SK-MEL-5 (cell line): Measurements from ENCODE around the gene CCL24. TPM values are rescaled to one million over a fixed set of nuclear protein-coding genes. Genes with fewer than 3 reads are reported as not detected.
A peak's percentile ranks its signal among the peaks of the same experiment; 100 is the strongest.
"Not testable (repeated sequence)": the region's sequence is repeated elsewhere in the genome, so short reads cannot be mapped to it uniquely, and the experiment has no call there.

Experiments
- DNase-seq: peaks from one replicate; pipeline ENCODE4 v3.0.0-alpha.2; 2016; ENCODE audit warnings: low read depth, low spot score
- in situ Hi-C: cut with HindIII; loops from 2 replicates; pipeline ENCODE4 v1.10.0; 2016; ENCODE audit warnings: low sequenced_read_pairs, high pct_unique_total_duplicates, low pct_unique_long_range_greater_than_20kb
- total RNA-seq: library from RNA; depleted of rRNA; stranded (reverse); fragments of >200 nt; shearing (Covaris generic); gene quantifications from 2 replicates; pipeline ENCODE4 v1.2.3, GENCODE V29; 2014

Gene CCL24
- total RNA-seq, 1 experiment from 2014 or later = not detected

GRCh38 chr7:75798770-75799169, 14.8 kb downstream of the CCL24 start:
- in situ Hi-C loops = no loop called here
- DNase-seq = no peak

GRCh38 chr7:75796420-75796819, 17.2 kb downstream of the CCL24 start:
- no peak for DNase-seq
- in situ Hi-C loops = no loop called here

- DNase-seq = no peak
- in situ Hi-C loops = no loop called here
Measured at GRCh38 chr7:75795831-75796285, 17.7 kb downstream of the CCL24 start.

- in situ Hi-C loops = no loop called here
Measured at GRCh38 chr7:75793676-75794075, 19.9 kb downstream of the CCL24 start.

GRCh38 chr7:75792567-75792966, 21.0 kb downstream of the CCL24 start:
- in situ Hi-C loops, DNase-seq: not testable (repeated sequence)

More at GRCh38 chr7:75793676-75794075, 19.9 kb downstream of the CCL24 start:
- no peak for DNase-seq

GRCh38 chr7:75789361-75789924, 24.2 kb downstream of the CCL24 start:
- in situ Hi-C loops = no loop called here
- DNase-seq = no peak

GRCh38 chr7:75788154-75788847, 25.3 kb downstream of the CCL24 start:
- in situ Hi-C loops, DNase-seq: not testable (repeated sequence)

- in situ Hi-C loops, DNase-seq: not testable (repeated sequence)
Measured at GRCh38 chr7:75783058-75783457, 30.5 kb downstream of the CCL24 start.

GRCh38 chr7:75780647-75781273, 32.8 kb downstream of the CCL24 start:
- in situ Hi-C loops, DNase-seq: not testable (repeated sequence)

GRCh38 chr7:75779516-75779915, 34.1 kb downstream of the CCL24 start:
- in situ Hi-C loops = not testable (repeated sequence)
- DNase-seq = peak; percentile 37

- DNase-seq, in situ Hi-C loops: not testable (repeated sequence)
Measured at GRCh38 chr7:75779035-75779434, 34.6 kb downstream of the CCL24 start.

- DNase-seq = no peak
- in situ Hi-C loops = no loop called here
Measured at GRCh38 chr7:75776295-75776971, 37.2 kb downstream of the CCL24 start.

- in situ Hi-C loops, DNase-seq: not testable (repeated sequence)
Measured at GRCh38 chr7:75773958-75774357, 39.6 kb downstream of the CCL24 start.

GRCh38 chr7:75772081-75773077, 41.2 kb downstream of the CCL24 start, which contains the start of gene CCL26:
TSS of gene CCL26 (minus strand) at chr7:75772211. CDS start at chr7:75772176, 35 bp downstream.
- in situ Hi-C loops = no loop called here

GRCh38 chr7:75771224-75771623, 42.4 kb downstream of the CCL24 start:
- in situ Hi-C loops = no loop called here

More at GRCh38 chr7:75772081-75773077, 41.2 kb downstream of the CCL24 start, which contains the start of gene CCL26:
- DNase-seq = no peak

GRCh38 chr7:75762350-75762917, 51.2 kb downstream of the CCL24 start:
- in situ Hi-C loops = no loop called here
- DNase-seq = peak; percentile 87

More at GRCh38 chr7:75771224-75771623, 42.4 kb downstream of the CCL24 start:
- DNase-seq = no peak
